HEK293 (cell line): ENCODE results near the gene PRTN3.

Experiments used
- CTCF ChIA-PET: fragments of 350-600 bp; formaldehyde crosslinking; extraction: SDS; loops from one replicate; lab custom pipeline; 2021; ENCODE audit warnings: antibody characterized with exemption; lab: Yijun Ruan, JAX
- POLR2A ChIA-PET: fragments of 300-600 bp; formaldehyde crosslinking; extraction: SDS; loops from one replicate; lab custom pipeline; 2020; ENCODE audit warnings: antibody characterized with exemption, inconsistent platforms; lab: Yijun Ruan, JAX
- H3K27ac ChIP-seq: fragments of 200-500 bp; sonication (Bioruptor generic); 2 replicates; pipeline ENCODE4 v1.5.1; 2014; ENCODE audit warnings: low read depth, low read length, control low read depth, inconsistent platforms; ENCODE audit errors: extremely low read depth
- H3K36me3 ChIP-seq, 2 experiments: fragments of 200-500 bp in 1 of 2; sonication (Bioruptor generic) in 1 of 2; 1 replicate in 1 of 2; 2 replicates in 1 of 2; pipeline ENCODE4 v1.5.1; 2014 to 2017; ENCODE audit warnings: inconsistent platforms in 2 of 2, low read length in 2 of 2; ENCODE audit not compliant: control insufficient read depth in 2 of 2, insufficient read depth in 1 of 2
- H3K4me1 ChIP-seq: fragments of 200-500 bp; sonication (Bioruptor generic); 2 replicates; pipeline ENCODE4 v1.5.1; 2014; ENCODE audit warnings: mild to moderate bottlenecking, low read length, inconsistent platforms; ENCODE audit not compliant: control insufficient read depth, insufficient read depth
- H3K4me3 ChIP-seq: 2 replicates; pipeline ENCODE4 v1.5.1; 2011; ENCODE audit warnings: low read depth, mild to moderate bottlenecking, control low read depth, low read length, moderate library complexity
- H3K9me3 ChIP-seq: fragments of 200-500 bp; sonication (Bioruptor generic); 2 replicates; pipeline ENCODE4 v1.5.1; 2014; ENCODE audit warnings: low read depth, low read length, inconsistent platforms; ENCODE audit not compliant: control insufficient read depth, insufficient read depth
- BCL11B ChIP-seq: fragments of 450-650 bp; formaldehyde crosslinking; IDR thresholded peaks from 2 replicates; pipeline ENCODE4 v1.5.1; 2016; ENCODE audit warnings: low read depth, missing biosample characterization, missing genetic modification characterization
- GLI4 ChIP-seq: fragments of 450-650 bp; formaldehyde crosslinking; IDR thresholded peaks from 2 replicates; pipeline ENCODE4 v1.5.1; 2016; ENCODE audit warnings: missing biosample characterization, missing genetic modification characterization
- GLIS1 ChIP-seq: fragments of 450-650 bp; formaldehyde crosslinking; IDR thresholded peaks from 2 replicates; pipeline ENCODE4 v1.5.1; 2016; ENCODE audit warnings: missing biosample characterization, missing genetic modification characterization
- GLIS2 ChIP-seq: fragments of 450-650 bp; formaldehyde crosslinking; IDR thresholded peaks from 2 replicates; pipeline ENCODE4 v1.5.1; 2016; ENCODE audit warnings: missing biosample characterization, missing genetic modification characterization
- HIC1 ChIP-seq: fragments of 450-650 bp; formaldehyde crosslinking; IDR thresholded peaks from 2 replicates; pipeline ENCODE4 v1.5.1; 2016; ENCODE audit warnings: missing biosample characterization, missing genetic modification characterization
- IKZF3 ChIP-seq: fragments of 450-650 bp; IDR thresholded peaks from 2 replicates; pipeline ENCODE4 v1.5.0; 2018; ENCODE audit warnings: missing biosample characterization, mild to moderate bottlenecking, missing genetic modification characterization, moderate library complexity
- OSR2 ChIP-seq: fragments of 450-650 bp; formaldehyde crosslinking; IDR thresholded peaks from 2 replicates; pipeline ENCODE4 v1.5.1; 2016; ENCODE audit warnings: missing biosample characterization, missing genetic modification characterization
- PRDM2 ChIP-seq: fragments of 450-650 bp; formaldehyde crosslinking; IDR thresholded peaks from 2 replicates; pipeline ENCODE4 v1.5.1; 2016; ENCODE audit warnings: missing biosample characterization, missing genetic modification characterization, borderline replicate concordance
- ZBTB20 ChIP-seq: fragments of 450-650 bp; formaldehyde crosslinking; IDR thresholded peaks from 2 replicates; pipeline ENCODE4 v1.5.1; 2016; ENCODE audit warnings: missing biosample characterization, missing genetic modification characterization
- ZBTB49 ChIP-seq: fragments of 450-650 bp; formaldehyde crosslinking; IDR thresholded peaks from 2 replicates; pipeline ENCODE4 v1.5.1; 2016; ENCODE audit warnings: missing biosample characterization, missing genetic modification characterization, low read depth
- ZBTB6 ChIP-seq: fragments of 450-650 bp; formaldehyde crosslinking; IDR thresholded peaks from 2 replicates; pipeline ENCODE4 v1.5.1; 2017; ENCODE audit warnings: missing biosample characterization, missing genetic modification characterization
- ZEB2 ChIP-seq: fragments of 450-650 bp; formaldehyde crosslinking; IDR thresholded peaks from 2 replicates; pipeline ENCODE4 v1.5.1; 2016; ENCODE audit warnings: missing biosample characterization, missing genetic modification characterization
- ZNF114 ChIP-seq: fragments of 450-650 bp; formaldehyde crosslinking; IDR thresholded peaks from 2 replicates; pipeline ENCODE4 v1.5.0; 2017; ENCODE audit warnings: missing biosample characterization, missing genetic modification characterization
- ZNF133 ChIP-seq: fragments of 450-650 bp; formaldehyde crosslinking; IDR thresholded peaks from 2 replicates; pipeline ENCODE4 v1.5.1; 2016; ENCODE audit warnings: missing biosample characterization, missing genetic modification characterization
- ZNF157 ChIP-seq: fragments of 450-650 bp; formaldehyde crosslinking; IDR thresholded peaks from 2 replicates; pipeline ENCODE4 v1.5.1; 2016; ENCODE audit warnings: missing biosample characterization, missing genetic modification characterization
- ZNF221 ChIP-seq: fragments of 450-650 bp; formaldehyde crosslinking; IDR thresholded peaks from 2 replicates; pipeline ENCODE4 v1.5.1; 2017; ENCODE audit warnings: missing biosample characterization, missing genetic modification characterization, borderline replicate concordance
- ZNF280C ChIP-seq: fragments of 450-650 bp; formaldehyde crosslinking; IDR thresholded peaks from 2 replicates; pipeline ENCODE4 v1.5.1; 2016; ENCODE audit warnings: missing biosample characterization, missing genetic modification characterization
- ZNF366 ChIP-seq: fragments of 450-650 bp; formaldehyde crosslinking; conservative IDR thresholded peaks from 2 replicates; pipeline ENCODE4 v1.5.1; 2016; ENCODE audit warnings: missing biosample characterization, missing genetic modification characterization
- ZNF426 ChIP-seq: fragments of 450-650 bp; formaldehyde crosslinking; IDR thresholded peaks from 2 replicates; pipeline ENCODE4 v1.5.1; 2017; ENCODE audit warnings: missing biosample characterization, missing genetic modification characterization, mild to moderate bottlenecking, inconsistent platforms, moderate library complexity
- ZNF433 ChIP-seq: fragments of 450-650 bp; formaldehyde crosslinking; IDR thresholded peaks from 2 replicates; pipeline ENCODE4 v1.5.1; 2016; ENCODE audit warnings: missing biosample characterization, missing genetic modification characterization, low read depth
- ZNF768 ChIP-seq: fragments of 450-650 bp; formaldehyde crosslinking; IDR thresholded peaks from 2 replicates; pipeline ENCODE4 v1.5.1; 2018; ENCODE audit warnings: missing biosample characterization, mild to moderate bottlenecking, missing genetic modification characterization

The PRTN3 gene

GRCh38 chr19:814152-815078, 26.4 kb upstream of the PRTN3 start:
- H3K27ac ChIP-seq = no peak overlapping the region
- H3K36me3 ChIP-seq = peaks cover 17 to 40% of the 10 kb centered on the region in 2 experiments; a peak in 2 of 3 replicates
- POLR2A ChIA-PET = no interaction called here
- TF ChIP-seq ZNF366 (tag by site-specific recombination) (peak; percentile 40; the same call in 1 of the 2 replicates), ZNF426 (tag by site-specific recombination) (no peak), GLIS1 (tag by site-specific recombination) (no peak), ZNF433 (no peak), ZNF133 (no peak), GLI4 (tag by site-specific recombination) (no peak), ZNF221 (tag by site-specific recombination) (no peak), ZBTB20 (tag by site-specific recombination) (no peak), ZNF114 (tag by site-specific recombination) (no peak), BCL11B (tag by site-specific recombination) (peak; percentile 6; the same call in 1 of the 2 replicates), ZNF157 (tag by site-specific recombination) (no peak), IKZF3 (no peak), PRDM2 (tag by site-specific recombination) (no peak), ZNF280C (tag by site-specific recombination) (no peak), ZBTB49 (tag by site-specific recombination) (no peak), GLIS2 (tag by site-specific recombination) (no peak), OSR2 (tag by site-specific recombination) (no peak), ZBTB6 (tag by site-specific recombination) (no peak), ZEB2 (tag by site-specific recombination) (no peak), HIC1 (tag by site-specific recombination) (peak; percentile 49), ZNF768 (tag by site-specific recombination) (no peak)
- H3K9me3 ChIP-seq = no peaks in the 10 kb centered on the region
- no peaks in the 10 kb centered on the region for H3K4me1 ChIP-seq
- H3K4me3 ChIP-seq = no peak overlapping the region
- CTCF ChIA-PET = interaction anchor here (0.6 to 1.4 kb wide), 3 partner anchors 11 to 44 kb away, joined by 3 to 6 read pairs (median 4); no protein-coding TSS in a partner anchor
